Lower lobe of right lung (tissue), 2 donors: Measurements from ENCODE around the gene SECISBP2L. TPM values are rescaled to one million over a fixed set of nuclear protein-coding genes. Genes with fewer than 3 reads are reported as not detected.
"Not testable (repeated sequence)": the region's sequence is repeated elsewhere in the genome, so short reads cannot be mapped to it uniquely, and the experiment has no call there.

Source experiments
- ATAC-seq, 2 donors: fragments of 200-7000 bp; cut with Tn5 transposase; one replicate each; pipeline ENCODE4 v1.9.1; 2020 to 2022; ENCODE audit warnings: mild to moderate bottlenecking in 2 of 2, moderate library complexity in 2 of 2
- DNase-seq: peaks from one replicate; pipeline ENCODE4 v3.0.0-alpha.2; 2020
- H3K27ac ChIP-seq: fragments of 200-600 bp; one replicate; pipeline ENCODE4 v1.8.0; 2022
- H3K27me3 ChIP-seq: fragments of 200-600 bp; one replicate; pipeline ENCODE4 v1.8.0; 2022; ENCODE audit warnings: low read depth
- H3K36me3 ChIP-seq: fragments of 200-600 bp; one replicate; pipeline ENCODE4 v1.8.0; 2022; ENCODE audit warnings: mild to moderate bottlenecking
- H3K4me1 ChIP-seq: fragments of 200-600 bp; one replicate; pipeline ENCODE4 v1.8.0; 2022
- H3K4me3 ChIP-seq: fragments of 200-600 bp; one replicate; pipeline ENCODE4 v1.8.0; 2022; ENCODE audit warnings: mild to moderate bottlenecking
- H3K9me3 ChIP-seq: fragments of 200-600 bp; one replicate; pipeline ENCODE4 v1.8.0; 2022
- intact Hi-C: fragments of 100-400 bp; cut with DNase I; formaldehyde crosslinking; loops from one replicate; pipeline ENCODE4 v1.11.0; 2022
- total RNA-seq: library from RNA; stranded (reverse); fragmentation: NEBNext Ultra II Directional; extraction: Animal tissue kit (Norgen Biotek cat#: 25700); gene quantifications from one replicate; pipeline ENCODE4 v1.2.1, GENCODE V29; 2021
- TF ChIP-seq, protein P1 (sequence below): fragments of 200-600 bp; IDR thresholded peaks from one replicate; pipeline ENCODE4 v1.8.0; 2022; ENCODE audit warnings: antibody characterized with exemption, mild to moderate bottlenecking
- donor health status: DM: no; HTN: yes; CAD: no; lungs with severe emphysema.

SECISBP2L gene
- total RNA-seq, 1 donor from 2014 or later, result 139 TPM

DNA sequence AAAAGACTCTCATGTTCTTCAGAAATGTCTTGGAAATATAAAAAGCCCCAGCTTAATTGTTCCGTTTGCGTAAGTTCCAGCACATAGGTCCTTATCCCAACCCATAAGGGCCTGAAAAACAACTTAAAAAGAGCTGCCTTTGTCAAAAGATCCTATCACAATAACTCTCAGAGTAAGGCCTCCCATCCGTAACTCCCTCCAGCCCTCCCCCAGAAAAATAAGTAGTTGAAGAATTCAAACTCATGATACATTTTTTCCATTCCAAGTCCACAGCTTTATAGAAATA lies 38.0 kb upstream of the SECISBP2L start:
- Histone ChIP-seq H3K36me3 (no peaks in the 10 kb centered on the region), H3K9me3 (no peaks in the 10 kb centered on the region), H3K27me3 (no peaks in the 10 kb centered on the region), H3K4me3 (no peak overlapping the region), H3K27ac (peak overlapping the region; percentile 12), H3K4me1 (peaks cover 3% of the 10 kb centered on the region)
- DNase-seq (no peak), ATAC-seq (peak; percentile 63 to 86)
- TF ChIP-seq, protein P1, sequence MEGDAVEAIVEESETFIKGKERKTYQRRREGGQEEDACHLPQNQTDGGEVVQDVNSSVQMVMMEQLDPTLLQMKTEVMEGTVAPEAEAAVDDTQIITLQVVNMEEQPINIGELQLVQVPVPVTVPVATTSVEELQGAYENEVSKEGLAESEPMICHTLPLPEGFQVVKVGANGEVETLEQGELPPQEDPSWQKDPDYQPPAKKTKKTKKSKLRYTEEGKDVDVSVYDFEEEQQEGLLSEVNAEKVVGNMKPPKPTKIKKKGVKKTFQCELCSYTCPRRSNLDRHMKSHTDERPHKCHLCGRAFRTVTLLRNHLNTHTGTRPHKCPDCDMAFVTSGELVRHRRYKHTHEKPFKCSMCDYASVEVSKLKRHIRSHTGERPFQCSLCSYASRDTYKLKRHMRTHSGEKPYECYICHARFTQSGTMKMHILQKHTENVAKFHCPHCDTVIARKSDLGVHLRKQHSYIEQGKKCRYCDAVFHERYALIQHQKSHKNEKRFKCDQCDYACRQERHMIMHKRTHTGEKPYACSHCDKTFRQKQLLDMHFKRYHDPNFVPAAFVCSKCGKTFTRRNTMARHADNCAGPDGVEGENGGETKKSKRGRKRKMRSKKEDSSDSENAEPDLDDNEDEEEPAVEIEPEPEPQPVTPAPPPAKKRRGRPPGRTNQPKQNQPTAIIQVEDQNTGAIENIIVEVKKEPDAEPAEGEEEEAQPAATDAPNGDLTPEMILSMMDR, result no peak
- intact Hi-C loops, result no loop called here

DNA sequence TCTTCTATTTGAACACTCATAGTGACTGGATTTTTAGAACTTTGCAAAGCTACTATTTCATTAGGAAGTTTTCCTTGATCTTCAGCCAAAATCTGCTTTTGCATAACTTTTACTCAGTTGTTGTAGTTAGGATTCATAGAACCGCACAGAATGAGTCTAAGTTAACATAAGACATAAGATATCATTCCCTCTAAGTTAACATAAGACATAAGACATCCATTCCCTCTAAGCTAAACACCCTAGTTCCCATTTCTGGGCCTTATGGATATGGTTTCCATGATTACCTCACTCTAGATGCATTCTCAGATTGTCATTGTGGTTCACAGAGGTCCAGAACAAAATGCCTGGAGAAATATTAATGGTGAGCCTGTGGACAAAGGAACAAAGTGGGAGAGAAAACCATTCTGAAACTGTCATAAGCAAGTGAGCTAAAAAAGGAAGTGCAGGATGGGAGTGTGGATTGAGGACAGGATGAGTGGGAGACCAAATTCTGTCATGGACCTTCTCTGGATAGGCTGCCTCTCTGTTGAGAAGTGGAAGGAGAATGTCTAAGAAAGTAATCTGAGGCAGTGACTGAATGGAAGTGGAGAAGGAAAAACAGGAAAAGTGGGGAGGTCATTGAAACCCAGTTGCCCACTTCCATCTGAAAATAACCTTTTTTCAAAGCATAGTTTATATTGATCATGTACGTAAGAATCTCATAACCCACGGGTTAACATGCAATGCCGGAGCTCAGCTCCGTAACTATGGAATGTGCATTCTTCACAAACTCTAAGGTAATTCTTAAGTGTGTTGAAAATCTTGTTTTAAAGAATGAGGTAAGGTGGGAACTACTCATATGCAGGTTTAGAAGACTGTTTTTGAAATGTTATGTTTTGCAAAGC lies 37.4 kb upstream of the SECISBP2L start:
- no peak for DNase-seq
- no peak overlapping the region for H3K4me3 ChIP-seq
- peak overlapping the region; percentile 68 for H3K27ac ChIP-seq

GRCh38 chr15:49082960-49083359 lies 36.7 kb upstream of the SECISBP2L start:
- no peak for ATAC-seq
- Histone ChIP-seq H3K9me3 (no peaks in the 10 kb centered on the region), H3K27me3 (no peaks in the 10 kb centered on the region), H3K36me3 (no peaks in the 10 kb centered on the region), H3K4me1 (peaks cover 3% of the 10 kb centered on the region), H3K27ac (peak overlapping the region; percentile 68), H3K4me3 (no peak overlapping the region)
- intact Hi-C loops, result no loop called here
- DNase-seq, result no peak
- TF ChIP-seq, protein P1, result no peak

More for the DNA sequence above, 37.4 kb upstream of the SECISBP2L start:
- intact Hi-C loops, result no loop called here
- Histone ChIP-seq H3K9me3 (no peaks in the 10 kb centered on the region), H3K4me1 (peaks cover 3% of the 10 kb centered on the region), H3K27me3 (no peaks in the 10 kb centered on the region), H3K36me3 (no peaks in the 10 kb centered on the region)
- peak; percentile 76 to 81 for ATAC-seq
- TF ChIP-seq, protein P1, result no peak

GRCh38 chr15:49079340-49080039 lies 33.2 kb upstream of the SECISBP2L start:
- ATAC-seq (no peak), DNase-seq (no peak)
- Histone ChIP-seq H3K27ac (no peak overlapping the region), H3K27me3 (no peaks in the 10 kb centered on the region), H3K4me3 (no peak overlapping the region), H3K4me1 (peaks cover 13% of the 10 kb centered on the region), H3K9me3 (no peaks in the 10 kb centered on the region), H3K36me3 (no peaks in the 10 kb centered on the region)
- TF ChIP-seq, protein P1, result no peak
- intact Hi-C loops, result no loop called here

DNA sequence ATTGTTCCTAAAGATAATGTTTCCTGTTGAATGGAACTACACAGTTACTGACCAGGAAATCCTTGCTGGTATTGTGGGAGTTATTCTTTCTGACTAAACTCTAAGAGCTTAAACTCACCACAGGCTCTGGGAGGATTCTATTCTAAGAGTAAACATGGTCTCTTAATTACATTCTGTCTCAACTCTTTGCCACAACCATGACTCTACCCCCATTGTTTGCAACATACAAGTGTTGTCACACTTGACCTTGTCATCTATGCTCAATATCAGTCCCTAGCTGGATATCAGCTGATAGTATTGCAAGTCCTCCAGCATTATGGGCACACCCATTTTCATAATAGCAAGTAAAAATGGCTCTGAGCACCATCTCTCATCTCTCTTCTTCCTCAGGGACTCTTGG lies 29.6 kb upstream of the SECISBP2L start:
- H3K4me1 ChIP-seq, result peaks cover 10% of the 10 kb centered on the region
- TF ChIP-seq, protein P1, result no peak
- DNase-seq (no peak), ATAC-seq (no peak)
- H3K27me3 ChIP-seq, result no peaks in the 10 kb centered on the region
- H3K4me3 ChIP-seq, result no peak overlapping the region
- H3K9me3 ChIP-seq, result no peaks in the 10 kb centered on the region
- H3K36me3 ChIP-seq, result no peaks in the 10 kb centered on the region
- no peak overlapping the region for H3K27ac ChIP-seq
- intact Hi-C loops, result no loop called here

DNA sequence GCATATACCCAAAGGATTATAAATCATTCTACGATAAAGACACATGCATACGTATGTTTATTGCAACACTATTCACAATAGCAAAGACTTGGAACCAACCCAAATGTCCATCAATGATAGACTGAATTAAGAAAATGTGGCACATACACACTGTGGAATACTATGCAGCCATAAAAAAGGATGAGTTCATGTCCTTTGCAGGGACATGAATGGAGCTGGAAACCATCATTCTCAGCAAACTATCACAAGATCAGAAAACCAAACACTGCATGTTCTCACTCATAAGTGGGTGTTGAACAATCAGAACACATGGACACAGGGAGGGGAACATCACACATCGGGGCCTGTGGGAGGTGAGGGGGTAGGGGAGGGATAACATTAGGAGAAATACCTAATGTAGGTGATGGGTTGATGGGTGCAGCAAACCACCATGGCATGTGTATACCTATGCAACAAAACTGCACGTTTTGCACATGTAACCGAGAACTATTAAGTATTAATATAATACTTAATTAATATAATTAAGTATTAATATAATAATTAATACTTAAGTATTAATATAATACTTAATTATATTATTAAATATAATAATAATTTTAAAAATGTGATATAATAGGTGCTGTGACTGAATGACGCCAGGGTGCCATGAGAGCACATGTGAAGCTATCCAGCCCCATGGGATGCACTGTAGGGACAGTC lies 28.5 kb upstream of the SECISBP2L start:
- H3K9me3 ChIP-seq, H3K27ac ChIP-seq, H3K4me1 ChIP-seq, H3K36me3 ChIP-seq, DNase-seq, ATAC-seq, intact Hi-C loops, H3K27me3 ChIP-seq, H3K4me3 ChIP-seq: not testable (repeated sequence)
